Heart left ventricle (tissue), 16 donors: Measurements from ENCODE around the gene GHITM. TPM values are rescaled to one million over a fixed set of nuclear protein-coding genes. Genes with fewer than 3 reads are reported as not detected.
"Not testable (repeated sequence)": the region's sequence is repeated elsewhere in the genome, so short reads cannot be mapped to it uniquely, and the experiment has no call there.

Source experiments
- ATAC-seq, 4 donors: fragments of 200-7000 bp; cut with Tn5 transposase; one replicate each; pipeline ENCODE4 v1.9.1; 2020 to 2022; ENCODE audit warnings: moderate library complexity in 4 of 4, mild to moderate bottlenecking in 3 of 4, moderate number of reproducible peaks in 1 of 4
- DNase-seq, 5 donors: peaks; one replicate each; pipeline ENCODE4 v3.0.0-alpha.2; 2020
- H3K27ac ChIP-seq, 12 donors: fragments of 200-600 bp; sonication (generic) in 4 of 12; one replicate each; pipeline versions ENCODE4 v1.5.0 to v1.8.0; 2016 to 2022; ENCODE audit warnings: mild to moderate bottlenecking in 2 of 12
- H3K27me3 ChIP-seq, 9 donors: fragments of 200-600 bp; sonication (generic) in 2 of 9; one replicate each; pipeline versions ENCODE4 v1.5.1 to v1.8.0; 2016 to 2022; ENCODE audit warnings: mild to moderate bottlenecking in 3 of 9
- H3K36me3 ChIP-seq, 9 donors: fragments of 200-600 bp; sonication (generic) in 2 of 9; one replicate each; pipeline versions ENCODE4 v1.5.0 to v1.8.0; 2018 to 2022; ENCODE audit warnings: mild to moderate bottlenecking in 2 of 9
- H3K4me1 ChIP-seq, 12 donors: fragments of 200-600 bp; sonication (generic) in 4 of 12; one replicate each; pipeline versions ENCODE4 v1.5.0 to v1.8.0; 2016 to 2022; ENCODE audit warnings: mild to moderate bottlenecking in 3 of 12
- H3K4me3 ChIP-seq, 12 donors: fragments of 200-600 bp; sonication (generic) in 4 of 12; one replicate each; pipeline versions ENCODE4 v1.5.0 to v1.8.0; 2017 to 2022; ENCODE audit warnings: mild to moderate bottlenecking in 9 of 12, moderate library complexity in 4 of 12
- H3K9me3 ChIP-seq, 12 donors: fragments of 200-600 bp; sonication (generic) in 4 of 12; one replicate each; pipeline versions ENCODE4 v1.5.0 to v1.8.0; 2016 to 2022; ENCODE audit warnings: mild to moderate bottlenecking in 1 of 12
- POLR2A ChIP-seq, 2 donors: fragments of 450-650 bp; IDR thresholded peaks; one replicate each; pipeline ENCODE4 v1.6.1; 2017; ENCODE audit warnings: antibody characterized with exemption in 2 of 2, mild to moderate bottlenecking in 2 of 2, moderate library complexity in 2 of 2
- WGBS, 4 donors: extraction: QIAGEN DNeasy Blood & Tissue Kit in 2 of 4; methylation state at CpG; one replicate each; pipeline versions ENCODE4 v1.1.5 to v1.1.7; 2013 to 2018; 5-methylcytosine and 5-hydroxymethylcytosine counted together
- intact Hi-C, 10 donors: fragments of 100-400 bp; cut with DNase I; formaldehyde crosslinking; loops; one replicate each; pipeline versions ENCODE4 v1.11.1 to v1.14.2; 2022
- polyA plus RNA-seq, 2 donors: library from polyadenylated mRNA; stranded (reverse); fragments of 200-250 nt; gene quantifications; one replicate each; pipeline ENCODE4 v1.2.3, GENCODE V29; 2013
- total RNA-seq, 9 donors: library from RNA; depleted of rRNA in 2 of 9; stranded (reverse); fragments of >200 nt in 2 of 9; fragmentation: NEBNext Ultra II Directional in 3 of 9; extraction: Animal tissue kit (Norgen Biotek cat#: 25700) in 3 of 9; gene quantifications; one replicate each; pipeline versions ENCODE4 v1.1.0 to v1.2.4, GENCODE V29; 2016 to 2023
- TF ChIP-seq, protein P1 (sequence below), 12 donors: fragments of 200-600 bp; sonication (generic) in 4 of 12; IDR thresholded peaks; one replicate each; pipeline versions ENCODE4 v1.5.0 to v1.8.0; 2018 to 2022; ENCODE audit warnings: antibody characterized with exemption in 12 of 12, mild to moderate bottlenecking in 5 of 12
- donor health status: ischemic (EF 13 %, LVEDD 7.1; RV severe dilation, severe dysfunction).
- donor health status: healthy with polysubstance abuse.
- donor health status: DM: no; HTN: yes; CAD: no.
- donor health status: DM: no; HTN: no; CAD: no.
- donor health status: ischemic (EF 25% LVEDD 6.9; RV normal size, moderate dysfunction).
- donor health status: ischemic (EF 25% LVEDD 5.7; RV mildly dilated, moderate dysfunction).
- donor health status: healthy.
- donor health status: DM: yes; HTN: yes; CAD: no.
- donor health status: ischemic (EF 35%, LVEDD 5.7; RV mildly dilated, moderate dysfunction).
- donor health status: nonischemic (EF 11% LVEDD 7.7; RV severe dilation, severe dysfunction).
- donor health status: DM: yes; HTN: yes; CAD: no.
- donor health status: PGD.
- donor health status: ischemic (EF 29% LVEDD 5.4; RV normal size, mild dysfunction).
- donor health status: nonischemic (EF 23%, LVEDD 6.1; RV moderate dilation, normal function).

Gene GHITM
- total and polyA plus RNA-seq, 11 donors: 274 to 603 (median 393) TPM

DNA sequence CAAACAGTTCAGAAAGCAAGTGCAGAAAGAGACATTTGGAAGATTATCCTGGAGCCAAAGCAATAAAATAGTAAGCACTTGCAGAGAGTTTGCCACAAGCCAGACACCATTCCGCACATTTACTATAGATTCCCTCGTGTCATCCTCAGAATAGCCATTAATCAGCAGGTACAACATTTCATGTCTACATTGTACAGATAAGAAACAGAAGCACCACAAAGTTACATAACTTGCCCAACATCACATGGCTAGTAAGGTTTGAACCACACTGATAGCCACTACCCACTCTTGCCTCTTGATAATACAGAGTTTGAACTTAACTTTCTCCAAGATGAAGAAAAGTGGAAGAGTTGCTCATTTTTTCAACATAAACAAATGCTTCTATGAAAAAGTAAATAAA, 40.6 kb upstream of the GHITM start:
- Histone ChIP-seq H3K36me3 (no peaks in the 10 kb centered on the region), H3K4me3 (no peak overlapping the region), H3K27ac (no peak overlapping the region), H3K4me1 (peaks cover 0 to 24% (median 11%) of the 10 kb centered on the region in 12 donors), H3K9me3 (no peaks in the 10 kb centered on the region), H3K27me3 (no peaks in the 10 kb centered on the region)
- 48 to 59% (median 55%) methylated on average over 2 of the region's 2 CpGs for WGBS, 4 donors
- intact Hi-C loops: loop anchor here in 4 of 10 donors (10.0 kb wide), 2 partner anchors 224 to 1304 kb away; no protein-coding TSS in a partner anchor
- no peak for TF ChIP-seq POLR2A (IDR thresholded peaks at IDR 0.05)
- TF ChIP-seq, protein P1, sequence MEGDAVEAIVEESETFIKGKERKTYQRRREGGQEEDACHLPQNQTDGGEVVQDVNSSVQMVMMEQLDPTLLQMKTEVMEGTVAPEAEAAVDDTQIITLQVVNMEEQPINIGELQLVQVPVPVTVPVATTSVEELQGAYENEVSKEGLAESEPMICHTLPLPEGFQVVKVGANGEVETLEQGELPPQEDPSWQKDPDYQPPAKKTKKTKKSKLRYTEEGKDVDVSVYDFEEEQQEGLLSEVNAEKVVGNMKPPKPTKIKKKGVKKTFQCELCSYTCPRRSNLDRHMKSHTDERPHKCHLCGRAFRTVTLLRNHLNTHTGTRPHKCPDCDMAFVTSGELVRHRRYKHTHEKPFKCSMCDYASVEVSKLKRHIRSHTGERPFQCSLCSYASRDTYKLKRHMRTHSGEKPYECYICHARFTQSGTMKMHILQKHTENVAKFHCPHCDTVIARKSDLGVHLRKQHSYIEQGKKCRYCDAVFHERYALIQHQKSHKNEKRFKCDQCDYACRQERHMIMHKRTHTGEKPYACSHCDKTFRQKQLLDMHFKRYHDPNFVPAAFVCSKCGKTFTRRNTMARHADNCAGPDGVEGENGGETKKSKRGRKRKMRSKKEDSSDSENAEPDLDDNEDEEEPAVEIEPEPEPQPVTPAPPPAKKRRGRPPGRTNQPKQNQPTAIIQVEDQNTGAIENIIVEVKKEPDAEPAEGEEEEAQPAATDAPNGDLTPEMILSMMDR (IDR thresholded peaks at IDR 0.05): no peak
- ATAC-seq: no peak
- DNase-seq: no peak

DNA sequence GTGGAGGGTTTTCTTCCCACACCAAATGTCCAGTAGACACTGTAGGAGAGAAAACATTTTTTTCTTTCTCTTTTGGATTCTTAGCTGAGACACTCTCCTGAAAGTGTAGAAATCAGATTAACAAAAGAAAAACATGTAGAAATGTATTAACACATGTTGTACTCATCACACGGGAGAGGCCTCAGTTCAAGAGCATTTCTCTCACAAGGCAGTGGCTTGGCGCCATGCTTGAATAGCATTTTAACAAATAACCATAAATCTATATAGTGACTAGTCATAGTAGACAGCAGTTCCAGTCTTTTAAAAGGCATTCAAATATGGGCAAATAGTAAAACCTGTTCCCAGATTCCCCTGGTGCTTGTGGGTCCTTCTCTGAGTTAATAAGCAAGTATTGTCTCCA, 38.3 kb upstream of the GHITM start:
- no peak overlapping the region for H3K4me3 ChIP-seq
- intact Hi-C loops: no loop called here
- peaks cover 0 to 13% (median 6%) of the 10 kb centered on the region in 12 donors for H3K4me1 ChIP-seq
- H3K9me3 ChIP-seq: no peaks in the 10 kb centered on the region
- H3K27me3 ChIP-seq: no peaks in the 10 kb centered on the region
- H3K27ac ChIP-seq: no peak overlapping the region
- 74 to 89% (median 85%) methylated on average over 2 of the region's 2 CpGs for WGBS, 4 donors
- H3K36me3 ChIP-seq: no peaks in the 10 kb centered on the region
- DNase-seq (no peak), ATAC-seq (no peak)
- no peak for TF ChIP-seq POLR2A (IDR thresholded peaks at IDR 0.05)
- TF ChIP-seq, protein P1 (IDR thresholded peaks at IDR 0.05): no peak

DNA sequence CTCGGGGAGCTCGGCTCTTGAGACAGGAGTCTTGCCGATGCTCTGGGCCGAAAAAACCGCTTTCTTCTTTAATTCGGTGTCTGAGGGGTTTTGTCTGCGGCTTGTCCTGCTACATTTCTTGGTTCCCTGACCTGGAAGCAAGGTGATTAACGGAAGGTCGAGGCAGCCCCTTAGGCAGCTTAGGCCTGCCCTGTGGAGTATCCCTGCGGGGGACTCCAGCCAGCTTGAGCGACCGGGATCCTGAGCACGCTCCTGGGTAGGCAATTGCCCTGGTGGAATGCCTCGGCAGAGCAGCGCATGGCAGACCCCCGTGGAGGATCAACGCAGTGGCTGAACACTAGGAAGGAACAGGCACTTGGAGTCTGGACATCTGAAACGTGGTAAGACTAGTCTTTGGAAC, 30.5 kb upstream of the GHITM start:
- ATAC-seq (no peak), DNase-seq (no peak)
- Histone ChIP-seq H3K27ac (no peak overlapping the region), H3K36me3 (no peaks in the 10 kb centered on the region), H3K4me1 (no peaks in the 10 kb centered on the region), H3K4me3 (no peak overlapping the region), H3K9me3 (no peaks in the 10 kb centered on the region), H3K27me3 (peaks cover 0 to 2% (median 0%) of the 10 kb centered on the region in 9 donors)
- intact Hi-C loops: no loop called here
- WGBS, 4 donors: 87 to 90% (median 88%) methylated on average over 11 to 18 of the region's 18 CpGs
- no peak for TF ChIP-seq POLR2A (IDR thresholded peaks at IDR 0.05)
- TF ChIP-seq, protein P1 (IDR thresholded peaks at IDR 0.05): no peak

DNA sequence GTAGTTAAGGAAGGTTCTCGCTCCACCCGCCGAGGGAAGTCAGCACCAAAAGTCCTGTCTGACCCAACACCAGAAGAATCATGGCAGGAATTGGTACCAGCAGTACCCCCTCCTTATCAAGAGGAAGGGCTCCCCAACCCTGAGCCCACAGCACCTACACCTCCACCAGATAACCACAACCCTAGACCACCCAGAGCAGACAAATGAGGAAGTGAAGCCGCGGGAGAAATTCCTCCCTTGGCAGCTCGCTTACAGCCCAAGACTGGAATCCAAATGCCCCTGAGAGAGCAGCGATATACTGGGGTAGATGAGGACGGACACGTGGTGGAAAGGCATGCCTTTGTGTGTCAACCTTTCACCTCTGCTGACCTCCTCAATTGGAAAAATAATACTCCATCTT, 29.5 kb upstream of the GHITM start:
- H3K4me3 ChIP-seq, H3K27me3 ChIP-seq, H3K36me3 ChIP-seq, DNase-seq, H3K9me3 ChIP-seq, H3K4me1 ChIP-seq, ATAC-seq, H3K27ac ChIP-seq, intact Hi-C loops: not testable (repeated sequence)
- WGBS, 4 donors: 78 to 80% (median 79%) methylated on average over 9 of the region's 9 CpGs

DNA sequence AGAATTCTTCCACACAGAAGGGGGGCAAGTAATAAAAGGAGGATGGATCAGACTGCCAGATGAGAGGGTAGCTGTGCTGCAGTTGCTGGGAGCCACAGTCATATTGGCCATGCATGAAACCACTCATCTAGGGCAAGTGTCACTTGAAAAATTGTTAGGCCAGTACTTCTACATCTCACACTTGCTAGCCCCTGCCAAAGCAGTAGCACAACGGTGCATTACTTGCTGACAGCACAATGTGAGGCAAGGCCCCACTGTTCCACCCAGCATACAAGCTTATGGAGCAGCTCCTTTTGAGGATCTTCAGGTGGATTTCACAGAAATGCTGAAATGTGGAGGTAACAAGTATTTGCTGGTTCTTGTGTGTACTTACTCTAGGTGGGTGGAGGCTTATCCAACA, 25.8 kb upstream of the GHITM start:
- H3K36me3 ChIP-seq, H3K27ac ChIP-seq, H3K9me3 ChIP-seq, H3K4me3 ChIP-seq, H3K4me1 ChIP-seq, intact Hi-C loops, DNase-seq, ATAC-seq, H3K27me3 ChIP-seq: not testable (repeated sequence)
- WGBS, 4 donors: 36 to 100% (median 68%) methylated on average over 1 of the region's 1 CpG
